ENCODE measurements around the gene DDN.

GRCh38 chr12:48998497-48999353 is 450 bp downstream of the DDN start:
- no peak for TF ChIP-seq CTCF (IDR thresholded peaks at IDR 0.05)
- no peak for TF ChIP-seq POLR2A (IDR thresholded peaks at IDR 0.05)
- no peak for TF ChIP-seq POLR2AphosphoS5 (IDR thresholded peaks at IDR 0.05)
